ENCODE results near the gene CEP350. TPM values are rescaled to one million over a fixed set of nuclear protein-coding genes. Genes with fewer than 3 reads are reported as not detected.

The CEP350 gene
- total RNA-seq, 1 donor from 2014 or later, result 39.2 TPM

GRCh38 chr1:179933219-179933618 lies 21.4 kb upstream of the CEP350 start:
- no peak overlapping the region for H3K4me3 Mint-ChIP-seq (ENCODE audit: unreplicated experiment)
- no peaks in the 10 kb centered on the region for H3K4me1 Mint-ChIP-seq (ENCODE audit: unreplicated experiment)
- no peaks in the 10 kb centered on the region for H3K36me3 Mint-ChIP-seq (ENCODE audit: low read depth, unreplicated experiment)
- no peak for DNase-seq (ENCODE audit: low spot score)
- H3K27me3 Mint-ChIP-seq (ENCODE audit: unreplicated experiment), result no peaks in the 10 kb centered on the region
- no peaks in the 10 kb centered on the region for H3K9me3 Mint-ChIP-seq (ENCODE audit: unreplicated experiment)
- TF ChIP-seq CTCF (IDR thresholded peaks at IDR 0.05; ENCODE audit: unreplicated experiment), result no peak
- H3K27ac Mint-ChIP-seq (ENCODE audit: unreplicated experiment), result no peak overlapping the region

- Mint-ChIP-seq H3K27me3 (ENCODE audit: unreplicated experiment) (no peaks in the 10 kb centered on the region), H3K9me3 (ENCODE audit: unreplicated experiment) (no peaks in the 10 kb centered on the region), H3K4me1 (ENCODE audit: unreplicated experiment) (no peaks in the 10 kb centered on the region), H3K4me3 (ENCODE audit: unreplicated experiment) (no peak overlapping the region), H3K27ac (ENCODE audit: unreplicated experiment) (no peak overlapping the region), H3K36me3 (ENCODE audit: low read depth, unreplicated experiment) (no peaks in the 10 kb centered on the region)
- no peak for DNase-seq (ENCODE audit: low spot score)
- no peak for TF ChIP-seq CTCF (IDR thresholded peaks at IDR 0.05; ENCODE audit: unreplicated experiment)
These were observed 18.6 kb upstream of the CEP350 start for GRCh38 chr1:179935909-179936496.

- Mint-ChIP-seq H3K4me3 (ENCODE audit: unreplicated experiment) (no peak overlapping the region), H3K27me3 (ENCODE audit: unreplicated experiment) (no peaks in the 10 kb centered on the region), H3K4me1 (ENCODE audit: unreplicated experiment) (no peaks in the 10 kb centered on the region), H3K27ac (ENCODE audit: unreplicated experiment) (no peak overlapping the region), H3K36me3 (ENCODE audit: low read depth, unreplicated experiment) (no peaks in the 10 kb centered on the region), H3K9me3 (ENCODE audit: unreplicated experiment) (no peaks in the 10 kb centered on the region)
- TF ChIP-seq CTCF (IDR thresholded peaks at IDR 0.05; ENCODE audit: unreplicated experiment), result no peak
- no peak for DNase-seq (ENCODE audit: low spot score)
These were observed 16.8 kb upstream of the CEP350 start for GRCh38 chr1:179937668-179938254.

GRCh38 chr1:179938752-179939151 lies 15.9 kb upstream of the CEP350 start:
- Mint-ChIP-seq H3K9me3 (ENCODE audit: unreplicated experiment) (no peaks in the 10 kb centered on the region), H3K4me3 (ENCODE audit: unreplicated experiment) (no peak overlapping the region), H3K27me3 (ENCODE audit: unreplicated experiment) (no peaks in the 10 kb centered on the region), H3K4me1 (ENCODE audit: unreplicated experiment) (no peaks in the 10 kb centered on the region), H3K36me3 (ENCODE audit: low read depth, unreplicated experiment) (no peaks in the 10 kb centered on the region), H3K27ac (ENCODE audit: unreplicated experiment) (no peak overlapping the region)
- no peak for TF ChIP-seq CTCF (IDR thresholded peaks at IDR 0.05; ENCODE audit: unreplicated experiment)
- no peak for DNase-seq (ENCODE audit: low spot score)

GRCh38 chr1:179939941-179940340 lies 14.7 kb upstream of the CEP350 start:
- no peak overlapping the region for H3K4me3 Mint-ChIP-seq (ENCODE audit: unreplicated experiment)
- H3K27me3 Mint-ChIP-seq (ENCODE audit: unreplicated experiment), result no peaks in the 10 kb centered on the region
- no peak for TF ChIP-seq CTCF (IDR thresholded peaks at IDR 0.05; ENCODE audit: unreplicated experiment)
- H3K9me3 Mint-ChIP-seq (ENCODE audit: unreplicated experiment), result no peaks in the 10 kb centered on the region
- H3K4me1 Mint-ChIP-seq (ENCODE audit: unreplicated experiment), result no peaks in the 10 kb centered on the region
- H3K27ac Mint-ChIP-seq (ENCODE audit: unreplicated experiment), result no peak overlapping the region
- DNase-seq (ENCODE audit: low spot score), result no peak
- H3K36me3 Mint-ChIP-seq (ENCODE audit: low read depth, unreplicated experiment), result no peaks in the 10 kb centered on the region

Measured in endothelial cell (in vitro differentiated cells).